ENCODE data around the gene JHY. TPM values are rescaled to one million over a fixed set of nuclear protein-coding genes. Genes with fewer than 3 reads are reported as not detected.
A peak's percentile ranks its signal among the peaks of the same experiment; 100 is the strongest.
"Not testable (repeated sequence)": the region's sequence is repeated elsewhere in the genome, so short reads cannot be mapped to it uniquely, and the experiment has no call there.

JHY gene
- total and polyA plus RNA-seq, 5 donors, result 3.2 to 5.6 (median 5.0) TPM

DNA sequence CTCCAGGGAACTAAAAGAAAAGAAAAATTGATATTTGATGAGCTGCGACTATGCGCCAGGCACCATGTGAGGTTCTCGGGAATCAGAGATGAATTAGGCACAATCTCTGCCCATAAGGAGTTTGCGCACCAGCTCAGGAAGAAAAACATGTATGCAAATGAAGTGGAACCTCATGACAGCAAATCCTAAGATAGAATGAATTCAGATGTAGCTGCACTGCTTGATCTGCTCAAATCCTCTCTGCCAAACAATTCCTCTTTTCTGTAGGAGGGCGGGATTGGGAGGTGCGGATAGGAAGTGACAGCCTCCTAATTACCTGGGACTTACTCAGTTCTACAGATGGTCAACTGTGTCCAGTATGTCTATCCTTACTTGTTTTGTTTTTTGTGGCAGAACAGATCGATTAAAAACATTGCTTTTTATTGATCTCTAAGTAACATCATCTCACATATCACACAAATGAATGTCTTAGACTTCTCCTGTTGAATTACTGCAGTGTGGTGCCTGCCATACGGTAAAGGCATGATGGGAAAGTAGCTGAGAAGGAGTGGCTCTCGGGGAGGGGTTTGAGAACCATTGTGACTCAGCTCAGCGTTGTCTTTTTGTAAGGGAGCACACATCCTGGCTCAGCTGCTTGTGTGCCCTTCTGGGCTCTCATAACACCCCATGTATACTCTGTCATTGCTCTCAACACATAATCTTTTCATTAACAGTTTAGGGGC lies 30.3 kb upstream of the JHY start:
- intact Hi-C loops (cut with DNase I), result loop anchor here in 3 of 4 donors (2.0 to 10.0 kb wide), 4 partner anchors 55 to 225 kb away; no protein-coding TSS in a partner anchor
- ATAC-seq, result no peak

DNA sequence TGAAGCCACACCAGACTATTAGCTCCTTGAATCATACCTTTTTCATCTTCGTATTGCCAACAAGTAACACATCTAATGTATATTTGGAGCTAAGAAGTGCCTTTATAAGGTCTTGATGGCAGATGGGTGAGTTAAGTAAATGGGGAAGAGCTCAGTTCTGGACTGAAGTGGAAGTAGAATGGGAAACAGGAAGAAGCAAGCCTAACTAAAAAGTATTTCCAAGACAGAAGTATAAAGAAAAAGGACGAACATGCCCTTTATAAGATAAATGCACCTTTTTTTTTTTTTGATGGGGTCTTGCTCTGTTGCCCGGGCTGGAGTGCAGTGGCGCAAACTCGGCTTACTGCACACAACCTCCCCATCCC lies 29.8 kb upstream of the JHY start:
- Histone ChIP-seq H3K4me3 (ENCODE audit: low read length) (no peak overlapping the region), H3K27me3 (ENCODE audit: control insufficient read depth, insufficient read depth) (peaks cover 2% of the 10 kb centered on the region), H3K4me1 (ENCODE audit: control insufficient read depth, insufficient read depth, low read length) (no peaks in the 10 kb centered on the region), H3K9me3 (ENCODE audit: control insufficient read depth, low read length) (no peaks in the 10 kb centered on the region), H3K27ac (ENCODE audit: low read length) (no peak overlapping the region)
- 91% methylated on average over 5 of the region's 5 CpGs for WGBS
- intact Hi-C loops (cut with DNase I), result loop anchor here in 3 of 4 donors (2.0 to 10.0 kb wide), 4 partner anchors 56 to 225 kb away; no protein-coding TSS in a partner anchor
- ATAC-seq (no peak), DNase-seq (no peak)

More for the DNA sequence above, 30.3 kb upstream of the JHY start:
- Histone ChIP-seq H3K4me3 (ENCODE audit: low read length) (no peak overlapping the region), H3K27me3 (ENCODE audit: control insufficient read depth, insufficient read depth) (peaks cover 2% of the 10 kb centered on the region), H3K9me3 (ENCODE audit: control insufficient read depth, low read length) (no peaks in the 10 kb centered on the region), H3K4me1 (ENCODE audit: control insufficient read depth, insufficient read depth, low read length) (no peaks in the 10 kb centered on the region), H3K27ac (ENCODE audit: low read length) (no peak overlapping the region)
- 81% methylated on average over 10 of the region's 10 CpGs for WGBS
- no peak for DNase-seq

DNA sequence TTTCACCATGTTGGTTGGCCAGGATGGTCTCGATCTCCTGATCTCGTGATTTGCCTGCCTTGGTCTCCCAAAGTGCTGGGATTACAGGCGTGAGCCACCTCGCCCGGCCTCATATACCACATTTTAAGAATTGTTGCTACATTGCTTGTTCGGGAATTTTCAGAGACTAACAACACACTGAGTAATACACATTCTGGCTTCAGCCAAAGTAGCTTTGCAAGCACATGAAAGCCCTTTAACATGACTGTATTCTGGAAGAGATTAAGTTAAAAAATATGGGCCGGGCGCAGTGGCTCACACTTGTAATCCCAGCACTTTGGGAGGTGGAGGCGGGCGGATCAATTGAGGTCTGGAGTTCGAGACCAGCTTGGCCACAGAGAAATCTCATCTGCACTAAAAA lies 29.3 kb upstream of the JHY start:
- 93% methylated on average over 11 of the region's 11 CpGs for WGBS
- Histone ChIP-seq H3K27ac (ENCODE audit: low read length) (no peak overlapping the region), H3K9me3 (ENCODE audit: control insufficient read depth, low read length) (no peaks in the 10 kb centered on the region), H3K27me3 (ENCODE audit: control insufficient read depth, insufficient read depth) (peaks cover 2% of the 10 kb centered on the region), H3K4me3 (ENCODE audit: low read length) (no peak overlapping the region), H3K4me1 (ENCODE audit: control insufficient read depth, insufficient read depth, low read length) (no peaks in the 10 kb centered on the region)
- intact Hi-C loops (cut with DNase I), result loop anchor here in 3 of 4 donors (2.0 to 10.0 kb wide), 4 partner anchors 56 to 226 kb away; no protein-coding TSS in a partner anchor
- DNase-seq, result no peak
- ATAC-seq, result no peak

DNA sequence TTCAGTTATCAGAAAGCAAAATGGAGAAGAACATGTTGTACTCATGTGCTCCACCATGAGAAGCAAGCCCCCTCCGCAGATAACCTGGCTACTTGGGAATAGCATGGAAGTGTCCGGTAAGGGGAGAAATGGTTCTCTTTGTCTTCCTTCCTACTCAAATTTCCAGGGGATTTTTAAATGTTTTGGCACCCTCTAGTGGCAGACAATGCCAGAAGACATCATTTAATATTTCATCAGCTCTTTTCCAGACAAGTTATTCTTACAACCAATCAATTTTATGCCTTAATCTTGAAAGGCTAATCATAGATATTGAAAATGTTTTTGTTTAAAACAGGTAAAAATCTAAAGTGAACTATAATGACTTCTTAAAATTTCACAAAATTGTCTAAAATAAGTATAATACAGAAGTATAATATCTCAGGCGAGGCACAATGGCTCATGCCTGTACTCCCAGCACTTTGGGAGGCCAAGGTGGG lies 28.6 kb upstream of the JHY start:
- Histone ChIP-seq H3K27ac (ENCODE audit: low read length) (no peak overlapping the region), H3K4me1 (ENCODE audit: control insufficient read depth, insufficient read depth, low read length) (no peaks in the 10 kb centered on the region), H3K4me3 (ENCODE audit: low read length) (no peak overlapping the region), H3K27me3 (ENCODE audit: control insufficient read depth, insufficient read depth) (peaks cover under 1% of the 10 kb centered on the region), H3K9me3 (ENCODE audit: control insufficient read depth, low read length) (no peaks in the 10 kb centered on the region)
- intact Hi-C loops (cut with DNase I), result loop anchor here in 3 of 4 donors (2.0 to 10.0 kb wide), 4 partner anchors 57 to 227 kb away; no protein-coding TSS in a partner anchor
- WGBS, result 36% methylated on average over 3 of the region's 3 CpGs
- DNase-seq, result no peak
- no peak for ATAC-seq

DNA sequence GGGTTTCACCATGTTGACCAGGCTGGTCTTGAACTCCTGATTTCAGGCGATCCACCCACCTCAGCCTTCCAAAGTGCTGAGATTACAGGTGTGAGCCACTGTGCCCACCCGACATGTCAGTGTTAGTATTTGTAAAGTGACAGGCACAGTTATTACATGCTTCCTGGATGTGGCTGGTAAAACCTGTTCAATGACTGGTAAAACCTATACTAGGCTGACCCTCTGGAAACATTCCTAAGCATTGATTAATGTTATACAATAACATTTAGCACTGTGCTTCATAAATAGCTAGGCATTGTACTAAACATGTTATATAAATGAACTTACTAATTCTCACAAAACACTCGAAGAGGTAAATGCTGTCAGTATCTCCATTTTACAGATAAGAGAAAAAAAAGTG lies 20.9 kb upstream of the JHY start:
- 61% methylated on average over 3 of the region's 3 CpGs for WGBS

DNA sequence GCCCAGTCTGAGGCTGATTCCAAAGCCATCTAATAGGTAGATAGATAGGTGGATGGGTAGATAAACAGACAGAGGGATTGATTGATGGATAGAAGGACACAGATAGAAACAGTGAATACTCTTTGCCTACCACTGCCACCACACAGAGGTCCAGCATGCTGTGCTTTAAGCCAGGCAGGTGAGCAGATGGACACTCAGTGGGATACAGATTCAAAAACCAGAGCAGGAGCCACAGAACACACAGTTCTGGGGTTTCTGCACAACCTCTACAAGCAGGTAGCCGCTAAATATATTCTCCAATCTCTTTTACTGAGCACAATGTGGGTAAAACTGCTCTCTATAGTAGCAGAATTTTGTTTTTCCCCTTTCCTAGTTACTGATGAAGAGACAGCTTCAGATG lies 20.5 kb upstream of the JHY start:
- Histone ChIP-seq H3K4me3 (ENCODE audit: low read length) (no peak overlapping the region), H3K9me3 (ENCODE audit: control insufficient read depth, low read length) (no peaks in the 10 kb centered on the region), H3K27ac (ENCODE audit: low read length) (no peak overlapping the region), H3K4me1 (ENCODE audit: control insufficient read depth, insufficient read depth, low read length) (no peaks in the 10 kb centered on the region), H3K27me3 (ENCODE audit: control insufficient read depth, insufficient read depth) (no peaks in the 10 kb centered on the region)
- intact Hi-C loops (cut with DNase I), result loop anchor here (5.0 to 10.0 kb wide), 2 partner anchors 160 to 193 kb away; no protein-coding TSS in a partner anchor
- ATAC-seq (no peak), DNase-seq (no peak)
- 92% methylated on average over 1 of the region's 1 CpG for WGBS

More for the DNA sequence above, 20.9 kb upstream of the JHY start:
- H3K27ac ChIP-seq (ENCODE audit: low read length), result no peak overlapping the region
- H3K9me3 ChIP-seq (ENCODE audit: control insufficient read depth, low read length), result no peaks in the 10 kb centered on the region
- intact Hi-C loops (cut with DNase I), result loop anchor here (5.0 to 10.0 kb wide), 2 partner anchors 161 to 193 kb away; no protein-coding TSS in a partner anchor
- H3K4me1 ChIP-seq (ENCODE audit: control insufficient read depth, insufficient read depth, low read length), result no peaks in the 10 kb centered on the region
- no peaks in the 10 kb centered on the region for H3K27me3 ChIP-seq (ENCODE audit: control insufficient read depth, insufficient read depth)
- no peak for ATAC-seq
- no peak for DNase-seq
- no peak overlapping the region for H3K4me3 ChIP-seq (ENCODE audit: low read length)

DNA sequence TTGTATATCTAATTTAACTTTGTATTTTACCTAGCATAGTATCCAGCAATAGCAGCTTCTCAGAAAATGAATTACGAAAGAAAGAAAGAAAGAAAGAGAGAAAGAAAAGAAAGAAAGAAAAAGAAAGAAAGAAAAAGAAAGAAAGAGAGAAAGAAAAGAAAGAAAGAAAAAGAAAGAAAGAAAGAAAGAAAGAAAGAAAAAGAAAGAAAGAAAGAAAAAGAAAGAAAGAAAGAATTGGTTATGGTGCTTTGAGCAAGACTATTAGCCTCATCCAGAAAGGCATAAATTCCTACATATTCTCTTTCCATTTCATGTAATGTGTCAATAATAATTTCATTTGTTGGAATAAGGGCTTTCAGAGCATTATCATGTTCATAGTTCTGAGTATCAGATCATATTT lies 19.4 kb upstream of the JHY start:
- DNase-seq; ATAC-seq; H3K9me3 ChIP-seq (ENCODE audit: control insufficient read depth, low read length); H3K4me3 ChIP-seq (ENCODE audit: low read length); H3K27me3 ChIP-seq (ENCODE audit: control insufficient read depth, insufficient read depth); H3K4me1 ChIP-seq (ENCODE audit: control insufficient read depth, insufficient read depth, low read length); H3K27ac ChIP-seq (ENCODE audit: low read length): not testable (repeated sequence)
- intact Hi-C loops (cut with DNase I), result loop anchor here (5.0 to 10.0 kb wide), 2 partner anchors 159 to 192 kb away; no protein-coding TSS in a partner anchor
- 53% methylated on average over 1 of the region's 1 CpG for WGBS

DNA sequence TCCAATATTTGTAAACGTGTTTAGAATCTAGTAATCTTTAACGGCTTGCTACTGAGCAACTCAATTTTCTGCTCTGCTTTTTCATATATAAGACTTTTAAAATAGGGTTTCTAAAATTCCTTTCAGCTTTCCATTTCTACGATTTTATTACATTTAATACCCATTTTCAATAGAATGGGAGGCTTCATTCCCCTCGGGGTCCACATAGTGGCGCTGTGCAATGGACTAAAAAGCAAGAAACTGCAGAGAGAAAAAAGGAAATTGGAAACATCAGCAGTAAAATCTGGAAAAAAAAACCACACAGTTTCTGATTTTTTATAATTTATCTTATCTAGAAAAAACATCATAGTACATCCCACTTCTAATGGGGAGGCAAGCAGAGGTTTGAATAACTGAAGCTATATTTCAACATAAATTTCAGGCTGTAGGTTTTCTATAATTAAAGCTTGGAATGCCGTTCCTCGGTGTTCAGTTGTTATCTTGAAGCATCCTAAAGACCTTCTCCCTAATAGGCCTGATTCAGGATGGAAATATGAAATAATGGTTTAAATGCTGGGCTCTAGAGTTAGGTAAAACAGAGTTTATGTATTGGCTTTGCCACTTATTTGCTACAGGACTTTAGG lies 18.7 kb upstream of the JHY start:
- intact Hi-C loops (cut with DNase I), result loop anchor here (2.0 to 10.0 kb wide), 3 partner anchors 158 to 191 kb away; no protein-coding TSS in a partner anchor
- Histone ChIP-seq H3K27me3 (ENCODE audit: control insufficient read depth, insufficient read depth) (no peaks in the 10 kb centered on the region), H3K27ac (ENCODE audit: low read length) (no peak overlapping the region), H3K4me3 (ENCODE audit: low read length) (no peak overlapping the region), H3K4me1 (ENCODE audit: control insufficient read depth, insufficient read depth, low read length) (no peaks in the 10 kb centered on the region), H3K9me3 (ENCODE audit: control insufficient read depth, low read length) (no peaks in the 10 kb centered on the region)
- WGBS, result 17% methylated on average over 7 of the region's 7 CpGs
- peak in 2 of 3 donors; percentile 32 to 75 for DNase-seq
- no peak for ATAC-seq

DNA sequence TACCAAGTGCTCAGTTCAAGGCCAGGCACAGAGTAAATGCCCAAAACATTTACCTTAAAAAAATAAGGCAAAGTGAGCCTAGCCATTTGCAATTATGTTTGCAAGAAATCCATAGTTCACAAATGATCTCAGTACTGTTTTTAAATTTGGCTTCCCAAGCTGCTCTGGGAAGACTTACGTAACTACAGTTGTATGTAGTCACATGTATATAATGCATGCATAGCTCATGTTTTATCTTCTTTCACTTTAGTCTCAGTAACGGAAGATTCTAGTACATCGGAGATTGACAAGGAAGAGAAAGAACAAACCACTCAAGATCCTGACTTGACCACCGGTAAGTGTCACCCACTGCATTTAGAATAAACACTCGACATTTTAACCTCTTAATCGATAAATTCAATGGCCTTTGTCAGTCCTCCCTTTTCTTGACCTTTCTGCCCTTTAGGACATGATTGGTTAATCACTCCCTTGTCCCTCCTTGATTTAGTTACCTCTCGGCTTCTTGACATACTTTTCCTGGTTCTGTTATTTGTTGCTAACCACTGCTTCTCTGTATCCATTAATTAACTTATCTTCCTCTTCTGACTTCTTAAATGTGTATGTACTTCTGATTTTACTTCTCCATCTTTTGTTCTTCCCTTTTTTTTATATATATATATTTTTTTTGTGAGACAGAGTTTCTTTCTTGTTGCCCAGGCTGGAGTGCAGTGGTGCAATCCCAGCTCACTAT lies 18.0 kb upstream of the JHY start:
- ATAC-seq (no peak), DNase-seq (no peak)
- no peaks in the 10 kb centered on the region for H3K9me3 ChIP-seq (ENCODE audit: control insufficient read depth, low read length)
- no peaks in the 10 kb centered on the region for H3K4me1 ChIP-seq (ENCODE audit: control insufficient read depth, insufficient read depth, low read length)
- intact Hi-C loops (cut with DNase I), result loop anchor here (2.0 to 10.0 kb wide), 3 partner anchors 158 to 190 kb away; no protein-coding TSS in a partner anchor
- H3K27me3 ChIP-seq (ENCODE audit: control insufficient read depth, insufficient read depth), result no peaks in the 10 kb centered on the region
- no peak overlapping the region for H3K27ac ChIP-seq (ENCODE audit: low read length)
- WGBS, result 63% methylated on average over 7 of the region's 7 CpGs
- H3K4me3 ChIP-seq (ENCODE audit: low read length), result no peak overlapping the region

DNA sequence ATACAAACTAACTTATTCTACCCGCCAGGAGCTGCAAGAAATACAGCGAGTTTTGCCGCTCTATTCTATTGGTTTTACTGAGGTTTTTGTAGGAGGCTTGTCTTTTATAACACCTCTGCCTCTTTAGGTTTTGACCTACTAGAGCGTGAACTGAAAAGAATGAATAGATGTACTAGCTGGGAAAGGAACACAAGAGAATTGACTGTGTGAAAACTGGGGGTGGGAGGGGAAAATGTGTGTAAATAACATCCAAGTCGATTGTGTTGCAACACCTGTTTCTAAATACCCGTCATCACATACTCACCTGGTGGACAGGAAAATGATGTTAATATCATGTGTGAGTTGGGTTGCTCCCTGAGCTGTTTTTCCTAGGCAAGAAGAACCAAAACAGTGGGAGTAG lies 12.9 kb upstream of the JHY start:
- whole genome bisulfite sequencing, result 85% methylated on average over 6 of the region's 6 CpGs
- Histone ChIP-seq H3K27ac (ENCODE audit: low read length) (no peak overlapping the region), H3K9me3 (ENCODE audit: control insufficient read depth, low read length) (no peaks in the 10 kb centered on the region), H3K4me3 (ENCODE audit: low read length) (no peak overlapping the region), H3K27me3 (ENCODE audit: control insufficient read depth, insufficient read depth) (no peaks in the 10 kb centered on the region), H3K4me1 (ENCODE audit: control insufficient read depth, insufficient read depth, low read length) (no peaks in the 10 kb centered on the region)
- ATAC-seq (no peak), DNase-seq (no peak)
- intact Hi-C loops (cut with DNase I), result loop anchor here in 2 of 4 donors (10.0 kb wide), 1 partner anchor 185 kb away; no protein-coding TSS in a partner anchor

All from right cardiac atrium (tissue), 5 donors.